Activated CD4-positive, alpha-beta memory T cell treated with anti-CD3 and anti-CD28 coated beads for 36 hours (primary cell): Measurements from ENCODE around the gene BOD1. TPM values are rescaled to one million over a fixed set of nuclear protein-coding genes. Genes with fewer than 3 reads are reported as not detected.

ENCODE experiments used
- CTCF ChIA-PET: fragments of 350-600 bp; sonication (Branson Sonifier 250); formaldehyde crosslinking; loops from one replicate; lab custom pipeline; 2021; ENCODE audit warnings: antibody characterized with exemption, inconsistent platforms; lab: Charles Lee
- POLR2A ChIA-PET: fragments of 350-600 bp; sonication (Branson Sonifier 250); formaldehyde crosslinking; loops from one replicate; lab custom pipeline; 2021; ENCODE audit warnings: antibody characterized with exemption; lab: Charles Lee
- DNase-seq: peaks from one replicate; pipeline ENCODE4 v3.0.0-alpha.2; 2020
- H3K27ac Mint-ChIP-seq: one replicate; pipeline ENCODE4 v1.8.0; 2021; ENCODE audit warnings: mixed read lengths
- H3K27me3 Mint-ChIP-seq: one replicate; pipeline ENCODE4 v1.8.0; 2021; ENCODE audit warnings: mixed read lengths
- H3K36me3 Mint-ChIP-seq: one replicate; pipeline ENCODE4 v1.8.0; 2021; ENCODE audit warnings: mixed read lengths
- H3K4me1 Mint-ChIP-seq: one replicate; pipeline ENCODE4 v1.8.0; 2021; ENCODE audit warnings: low read depth, mixed read lengths
- H3K4me3 Mint-ChIP-seq: one replicate; pipeline ENCODE4 v1.8.0; 2021; ENCODE audit warnings: mild to moderate bottlenecking, mixed read lengths
- H3K9me3 Mint-ChIP-seq: one replicate; pipeline ENCODE4 v1.8.0; 2021; ENCODE audit warnings: mixed read lengths
- intact Hi-C: fragments of 100-400 bp; cut with micrococcal nuclease; formaldehyde crosslinking; loops from one replicate; pipeline ENCODE4 v1.15.1; 2023
- total RNA-seq, 2 experiments: library from RNA; stranded (reverse); gene quantifications; one replicate each; pipeline ENCODE4 v1.2.3, GENCODE V29; 2021

The BOD1 gene
- total RNA-seq: 10 to 100 TPM; 23.9 to 28.6 TPM

DNA sequence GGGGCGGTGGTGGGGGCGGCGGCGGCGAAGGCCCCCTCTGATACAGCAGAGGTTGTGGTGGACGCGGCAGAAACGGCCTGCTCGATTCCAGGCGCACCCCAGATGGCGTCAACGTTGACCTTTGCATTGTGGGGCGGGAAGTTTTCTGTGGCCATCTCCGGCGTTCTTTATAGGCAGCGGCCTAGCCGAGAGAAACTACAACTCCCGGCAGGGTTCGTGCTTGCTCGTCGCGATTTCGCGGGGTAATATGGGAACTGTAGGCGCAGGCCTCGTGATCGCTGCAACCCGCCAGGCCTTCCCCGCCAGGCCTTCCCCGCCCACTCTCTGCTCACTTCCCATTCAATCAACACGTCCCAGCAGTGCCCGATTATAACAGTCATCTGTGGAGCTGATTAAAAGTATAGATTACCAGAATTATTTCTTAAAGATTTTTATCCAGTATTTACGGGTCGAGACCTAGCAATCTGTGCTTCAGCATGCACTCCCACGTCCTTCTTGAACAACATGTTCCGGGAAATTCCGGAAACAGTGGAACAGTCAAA is at the start of gene BOD1:
Gene BOD1 (minus strand): TSS at position 74 of the 542 bp plus-strand sequence. CDS start 214 bp downstream, outside the sequence.
- ChIA-PET POLR2A (interaction anchor here (1.1 to 1.6 kb wide), 5 partner anchors 20 to 356 kb away, joined by 3 to 15 read pairs (median 4); partner anchors contain the start of gene CPEB4), CTCF (interaction anchor here (0.7 to 8.3 kb wide), 21 partner anchors 11 to 846 kb away, joined by 3 to 115 read pairs (median 6); partner anchors contain the start of genes CPEB4 and DUSP1)
- intact Hi-C loops: loop anchor here (1.0 to 10.0 kb wide), 8 partner anchors 172 to 1901 kb away; partner anchors contain the start of genes BNIP1, CPEB4, CREBRF and STK10
- peak; percentile 98 for DNase-seq
- Mint-ChIP-seq H3K27ac (peak within 1 kb of the TSS; percentile 90), H3K9me3 (no peaks in the 10 kb centered on the region), H3K27me3 (no peaks in the 10 kb centered on the region), H3K36me3 (peaks cover 14% of the 10 kb centered on the region), H3K4me3 (peak within 1 kb of the TSS; percentile 95), H3K4me1 (peaks cover 45% of the 10 kb centered on the region)

DNA sequence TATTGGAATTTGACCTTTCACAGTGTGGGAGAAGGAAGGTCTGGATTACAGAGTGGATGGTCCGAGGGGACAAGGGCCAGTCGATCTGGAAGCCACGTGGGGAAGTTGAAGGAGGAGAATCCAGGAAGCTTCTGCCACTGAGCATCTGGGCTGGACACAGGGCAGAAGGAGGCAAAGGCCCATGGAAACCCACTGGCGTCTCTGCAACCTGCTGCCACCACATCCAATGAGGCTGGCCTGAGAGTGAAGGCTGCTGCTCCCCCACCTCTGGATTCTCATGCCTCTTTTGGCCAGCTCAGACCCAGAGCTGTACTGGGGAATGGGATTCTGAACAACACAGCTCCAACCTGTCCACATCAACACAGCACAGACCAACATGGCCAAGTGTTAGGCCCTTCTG is 48.9 kb upstream of the BOD1 start:
- DNase-seq: no peak
- no peaks in the 10 kb centered on the region for H3K9me3 Mint-ChIP-seq
- no peaks in the 10 kb centered on the region for H3K4me1 Mint-ChIP-seq
- H3K27ac Mint-ChIP-seq: no peak overlapping the region
- no peak overlapping the region for H3K4me3 Mint-ChIP-seq
- POLR2A ChIA-PET: no interaction called here
- no peaks in the 10 kb centered on the region for H3K36me3 Mint-ChIP-seq
- CTCF ChIA-PET: no interaction called here
- H3K27me3 Mint-ChIP-seq: peaks cover 1% of the 10 kb centered on the region
- intact Hi-C loops: no loop called here

DNA sequence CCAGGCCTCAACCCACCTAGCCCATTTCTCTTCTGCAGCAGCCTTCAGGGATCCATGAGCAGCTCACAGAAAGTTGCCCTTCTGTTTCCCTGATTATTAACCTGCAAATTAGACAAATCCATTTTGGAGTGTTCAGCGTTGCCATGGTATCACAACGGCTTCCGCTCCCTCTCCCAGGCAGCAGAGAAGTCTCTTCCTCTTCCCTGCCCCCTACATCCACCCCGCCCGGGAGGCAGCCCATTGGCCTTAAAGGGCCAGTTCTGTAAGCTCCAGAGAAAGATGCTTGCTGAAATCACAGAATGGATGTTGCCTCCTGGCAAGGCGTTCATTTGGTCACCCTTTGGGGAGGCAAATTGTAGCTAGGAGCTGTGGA is 47.7 kb upstream of the BOD1 start:
- H3K36me3 Mint-ChIP-seq: no peaks in the 10 kb centered on the region
- peaks cover 2% of the 10 kb centered on the region for H3K27me3 Mint-ChIP-seq
- POLR2A ChIA-PET: no interaction called here
- intact Hi-C loops: no loop called here
- H3K9me3 Mint-ChIP-seq: peaks cover 6% of the 10 kb centered on the region
- no peak for DNase-seq
- no peaks in the 10 kb centered on the region for H3K4me1 Mint-ChIP-seq
- H3K27ac Mint-ChIP-seq: no peak overlapping the region
- CTCF ChIA-PET: interaction anchor here (1.1 kb wide), 1 partner anchor 55 kb away, joined by 3 read pairs; no protein-coding TSS in a partner anchor
- no peak overlapping the region for H3K4me3 Mint-ChIP-seq

DNA sequence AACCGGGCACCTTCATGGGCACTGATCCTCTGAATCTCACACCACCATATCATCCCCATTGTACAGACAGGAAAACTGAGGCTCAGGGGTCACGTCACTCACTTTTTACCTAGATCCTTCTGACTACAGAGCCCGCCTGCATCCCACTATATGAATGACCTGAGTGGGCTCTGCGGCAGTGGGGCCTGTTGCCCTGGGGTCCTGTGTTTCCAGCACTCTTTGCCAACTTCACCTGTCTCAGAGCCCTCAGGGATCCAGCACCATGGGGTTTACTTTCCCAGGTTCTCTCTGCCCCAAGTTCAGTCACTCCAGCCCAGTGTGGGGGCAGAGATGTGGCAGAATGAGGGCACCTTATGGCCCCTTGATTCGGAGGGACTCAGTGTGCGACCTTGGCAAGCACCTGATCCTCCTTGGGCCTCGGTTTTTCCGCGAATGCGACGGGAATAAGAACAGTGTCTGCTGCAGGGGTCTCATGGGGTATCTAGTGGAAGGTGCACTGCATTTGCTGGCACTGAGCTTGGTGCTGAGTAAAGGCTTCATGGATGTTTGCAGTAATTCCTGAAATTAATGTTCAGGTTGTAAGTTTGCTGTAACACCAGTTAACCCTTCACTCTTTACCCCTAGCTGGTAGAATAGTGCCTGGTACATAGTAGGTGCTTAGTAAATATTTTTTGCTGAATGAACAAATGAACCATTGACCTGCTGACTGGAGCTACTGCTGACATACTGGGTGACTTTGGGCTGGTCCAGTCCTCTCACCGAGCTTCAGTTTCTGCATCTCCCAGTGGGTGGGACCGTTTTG is 47.1 kb upstream of the BOD1 start:
- no peak overlapping the region for H3K4me3 Mint-ChIP-seq
- H3K27ac Mint-ChIP-seq: no peak overlapping the region
- intact Hi-C loops: no loop called here
- no peaks in the 10 kb centered on the region for H3K4me1 Mint-ChIP-seq
- peaks cover 6% of the 10 kb centered on the region for H3K9me3 Mint-ChIP-seq
- ChIA-PET CTCF (interaction anchor here (1.1 to 1.2 kb wide), 2 partner anchors 47 to 56 kb away, joined by 3 read pairs; partner anchors contain the start of gene BOD1), POLR2A (no interaction called here)
- DNase-seq: no peak
- H3K36me3 Mint-ChIP-seq: no peaks in the 10 kb centered on the region
- H3K27me3 Mint-ChIP-seq: peaks cover 2% of the 10 kb centered on the region

DNA sequence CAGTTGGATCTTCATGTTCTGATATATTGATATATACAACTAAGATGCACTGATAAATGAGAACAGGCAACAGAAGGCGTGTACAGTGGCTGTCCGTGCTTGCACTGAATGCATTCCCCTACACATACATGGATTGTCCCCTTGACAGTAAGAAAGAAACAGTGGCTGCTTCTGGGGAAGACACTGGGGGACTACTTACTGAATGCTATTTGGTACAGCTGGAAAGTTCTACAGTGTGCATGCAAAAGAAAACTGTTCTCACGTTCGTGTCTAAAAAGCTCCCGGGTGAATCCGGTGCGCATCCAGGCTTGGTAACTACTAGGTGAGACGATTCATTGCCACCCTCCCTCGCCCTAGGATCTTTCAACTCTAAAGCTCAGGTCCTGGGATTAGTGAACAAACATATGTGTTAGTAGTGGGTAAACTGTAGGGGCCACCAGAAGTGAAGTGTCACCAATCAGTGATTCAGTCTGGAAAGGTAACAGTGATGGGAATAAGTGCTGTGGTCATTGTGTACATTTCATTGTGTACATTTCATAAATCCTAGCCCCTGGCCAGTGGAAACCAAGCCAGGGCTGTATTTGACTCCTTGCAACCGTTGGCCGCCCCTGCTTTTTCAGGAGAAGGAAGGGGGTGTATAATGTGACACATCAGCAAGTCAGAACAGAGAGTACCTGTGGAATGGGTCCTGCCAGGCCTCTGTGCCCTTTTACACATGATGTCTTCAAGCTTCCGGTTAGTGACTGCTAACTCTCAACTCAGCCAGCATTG is 46.3 kb upstream of the BOD1 start:
- no peak overlapping the region for H3K4me3 Mint-ChIP-seq
- intact Hi-C loops: no loop called here
- POLR2A ChIA-PET: no interaction called here
- H3K9me3 Mint-ChIP-seq: peaks cover 6% of the 10 kb centered on the region
- no peaks in the 10 kb centered on the region for H3K36me3 Mint-ChIP-seq
- H3K4me1 Mint-ChIP-seq: no peaks in the 10 kb centered on the region
- H3K27me3 Mint-ChIP-seq: peaks cover 2% of the 10 kb centered on the region
- no peak for DNase-seq
- CTCF ChIA-PET: interaction anchor here (1.2 kb wide), 1 partner anchor 47 kb away, joined by 3 read pairs; the partner anchor contains the start of gene BOD1
- H3K27ac Mint-ChIP-seq: no peak overlapping the region

DNA sequence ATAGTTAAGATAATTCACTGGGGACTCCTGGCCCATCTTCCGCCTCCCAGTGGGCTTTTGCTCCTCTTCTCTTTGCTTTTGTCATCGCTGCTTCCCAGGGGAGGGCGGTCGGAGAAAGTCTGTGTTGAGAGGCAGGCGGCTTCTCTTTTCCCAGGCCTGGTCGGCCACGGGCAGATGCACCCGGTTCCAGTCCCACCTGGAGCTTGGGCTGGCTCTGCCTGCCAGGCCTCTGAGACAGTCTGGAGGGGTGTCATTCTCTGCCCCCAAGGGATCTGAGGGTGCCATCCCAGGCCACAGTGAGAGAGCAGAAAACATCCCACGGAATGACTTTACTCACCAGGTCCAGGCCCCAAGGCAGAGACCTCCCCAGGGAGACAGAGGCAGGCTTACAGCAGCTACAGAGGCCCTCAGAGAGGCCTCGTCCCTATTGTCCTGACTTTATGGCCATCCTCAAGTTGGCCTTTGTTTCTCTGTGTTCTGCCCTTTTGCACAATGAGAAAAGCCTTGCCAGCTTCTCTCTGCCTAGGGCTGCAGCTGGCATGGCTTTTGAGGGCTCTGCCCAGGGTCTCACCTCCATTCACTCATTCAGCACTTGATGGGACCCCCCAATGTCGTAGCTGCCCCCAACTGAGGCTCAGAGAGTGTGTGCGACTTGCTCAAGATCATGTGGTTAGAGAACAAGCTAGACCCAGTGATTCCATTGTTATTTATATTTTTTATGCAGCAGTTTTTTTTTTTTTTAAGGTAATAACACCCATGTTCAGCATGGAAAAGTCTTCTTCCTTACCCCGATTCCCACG is 44.2 kb upstream of the BOD1 start:
- ChIA-PET CTCF (no interaction called here), POLR2A (interaction anchor here (0.6 kb wide), 1 partner anchor 314 kb away, joined by 3 read pairs; no protein-coding TSS in a partner anchor)
- no peak overlapping the region for H3K4me3 Mint-ChIP-seq
- DNase-seq: no peak
- H3K4me1 Mint-ChIP-seq: no peaks in the 10 kb centered on the region
- H3K9me3 Mint-ChIP-seq: peaks cover 6% of the 10 kb centered on the region
- H3K36me3 Mint-ChIP-seq: no peaks in the 10 kb centered on the region
- intact Hi-C loops: no loop called here
- H3K27me3 Mint-ChIP-seq: peaks cover 5% of the 10 kb centered on the region
- H3K27ac Mint-ChIP-seq: no peak overlapping the region

DNA sequence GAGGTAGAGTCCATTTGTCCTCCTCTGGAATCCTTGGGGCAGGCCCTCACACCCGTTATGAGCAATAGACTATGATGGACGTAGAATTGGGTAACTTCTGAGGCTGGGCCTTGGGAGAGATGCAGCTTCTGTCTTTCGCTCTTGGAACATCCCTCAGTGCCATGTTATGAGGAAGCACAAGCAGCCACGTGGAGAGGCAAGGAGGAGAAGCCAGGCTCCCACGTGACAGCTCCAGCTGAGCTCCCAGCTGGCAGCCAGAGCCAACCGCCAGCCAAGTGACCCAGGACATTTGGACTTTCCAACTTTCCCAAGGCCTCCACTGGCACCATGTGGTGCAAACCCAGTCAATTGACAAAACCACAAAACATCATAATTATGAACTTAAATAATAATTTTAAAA is 43.0 kb upstream of the BOD1 start:
- CTCF ChIA-PET: no interaction called here
- intact Hi-C loops: no loop called here
- Mint-ChIP-seq H3K36me3 (no peaks in the 10 kb centered on the region), H3K4me1 (no peaks in the 10 kb centered on the region), H3K9me3 (peaks cover 6% of the 10 kb centered on the region), H3K27ac (no peak overlapping the region), H3K4me3 (no peak overlapping the region), H3K27me3 (peaks cover 8% of the 10 kb centered on the region)
- POLR2A ChIA-PET: no interaction called here
- no peak for DNase-seq

DNA sequence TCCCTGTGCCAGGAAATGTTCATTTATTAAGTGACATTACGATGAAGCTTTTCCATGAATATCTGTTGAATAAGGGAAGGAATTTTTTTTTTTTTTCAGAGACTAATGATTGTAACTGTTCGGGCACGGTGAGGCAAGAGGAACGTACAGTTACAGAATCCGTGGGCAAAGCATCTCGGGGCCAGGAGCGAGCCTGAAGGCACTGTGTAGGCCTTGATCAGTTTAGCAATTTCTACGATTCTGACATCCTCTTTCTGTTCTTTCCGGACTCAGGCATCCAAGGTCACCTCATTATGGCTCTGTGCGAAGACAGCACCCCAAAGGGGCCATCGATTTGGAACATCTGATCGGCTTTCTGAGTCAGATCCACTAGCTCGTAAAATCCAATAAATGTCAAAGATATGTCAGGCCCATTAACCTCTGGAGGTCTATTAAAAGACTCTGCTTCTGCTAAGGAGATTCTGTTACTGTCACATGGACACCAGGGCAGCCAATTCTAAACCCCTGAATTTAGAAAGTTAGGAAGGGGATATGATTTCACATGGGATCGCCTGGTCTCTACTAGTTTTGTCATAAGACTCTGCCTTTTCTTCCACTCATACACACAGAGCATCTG is 41.4 kb upstream of the BOD1 start:
- Mint-ChIP-seq H3K36me3 (no peaks in the 10 kb centered on the region), H3K9me3 (peaks cover 7% of the 10 kb centered on the region), H3K27me3 (peaks cover 11% of the 10 kb centered on the region), H3K4me1 (no peaks in the 10 kb centered on the region), H3K27ac (no peak overlapping the region), H3K4me3 (no peak overlapping the region)
- no peak for DNase-seq
- POLR2A ChIA-PET: no interaction called here
- intact Hi-C loops: no loop called here
- CTCF ChIA-PET: no interaction called here

DNA sequence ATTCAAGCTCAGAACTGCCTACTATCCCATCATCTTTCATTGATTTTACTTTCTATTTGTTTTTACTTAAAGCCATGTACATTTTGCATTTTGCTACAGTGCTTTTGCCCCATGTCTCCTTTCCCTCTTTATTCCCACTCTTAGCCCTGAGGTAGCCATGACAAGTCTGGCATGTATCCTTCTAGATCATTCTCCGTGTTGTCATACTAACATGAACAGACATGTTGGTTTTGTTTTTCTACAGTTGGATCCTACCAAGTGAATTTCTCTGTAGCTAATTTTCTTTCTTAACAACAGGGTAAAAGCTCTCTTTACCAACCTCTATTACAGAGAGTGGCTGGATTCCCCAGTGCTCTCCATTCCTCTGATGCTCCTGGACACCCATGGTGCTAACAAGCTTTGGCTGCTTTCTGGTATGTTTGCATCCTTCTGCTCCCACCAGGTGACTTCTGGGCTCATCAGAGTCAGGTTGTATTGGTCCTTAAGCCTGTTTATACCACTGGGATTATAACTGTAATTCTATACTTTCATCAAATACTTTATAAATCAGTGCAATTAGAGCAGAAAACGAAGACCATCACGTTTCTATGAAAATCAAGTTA is 38.8 kb upstream of the BOD1 start:
- Mint-ChIP-seq H3K4me1 (no peaks in the 10 kb centered on the region), H3K36me3 (no peaks in the 10 kb centered on the region), H3K27ac (no peak overlapping the region), H3K27me3 (peaks cover 25% of the 10 kb centered on the region), H3K9me3 (peaks cover 11% of the 10 kb centered on the region), H3K4me3 (no peak overlapping the region)
- intact Hi-C loops: no loop called here
- ChIA-PET POLR2A (no interaction called here), CTCF (no interaction called here)
- DNase-seq: no peak

DNA sequence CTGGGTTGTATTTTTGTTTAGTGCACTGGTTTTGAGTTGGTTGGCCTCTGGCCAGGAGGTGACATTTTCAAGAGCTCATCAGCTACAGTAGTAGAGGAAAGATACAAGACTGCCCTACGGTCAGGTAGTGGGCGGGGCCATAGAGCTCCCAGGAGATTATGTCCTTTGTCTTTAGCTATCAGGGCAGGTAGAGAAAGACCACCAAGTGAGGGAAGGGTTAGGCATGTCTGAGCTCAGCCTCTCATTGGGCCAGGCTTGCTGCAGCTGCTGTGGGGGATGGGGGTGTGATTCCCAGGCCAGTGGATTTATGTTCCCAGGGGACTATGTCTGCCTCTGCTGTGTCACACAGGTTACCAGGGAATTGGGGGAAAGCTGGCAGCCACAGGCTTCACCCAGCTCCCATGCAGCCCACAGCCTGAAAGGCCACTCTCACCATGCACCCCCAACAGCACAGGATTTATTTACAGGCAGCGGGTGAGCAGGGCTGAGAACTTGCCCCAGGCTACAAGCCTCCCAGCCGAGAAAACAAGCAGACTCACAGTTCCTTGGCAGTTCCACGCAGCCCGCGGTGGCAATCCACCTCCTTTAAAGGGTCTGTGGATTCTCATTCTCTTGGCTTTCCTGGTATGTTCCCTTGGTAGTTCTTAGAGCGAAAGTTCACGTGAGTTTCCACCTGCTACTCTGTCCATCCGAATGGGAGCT is 37.5 kb upstream of the BOD1 start:
- ChIA-PET CTCF (interaction anchor here (1.1 kb wide), 1 partner anchor 319 kb away, joined by 3 read pairs; no protein-coding TSS in a partner anchor), POLR2A (no interaction called here)
- no peak for DNase-seq
- Mint-ChIP-seq H3K27me3 (peaks cover 28% of the 10 kb centered on the region), H3K4me1 (no peaks in the 10 kb centered on the region), H3K36me3 (no peaks in the 10 kb centered on the region), H3K27ac (no peak overlapping the region), H3K4me3 (no peak overlapping the region), H3K9me3 (peaks cover 5% of the 10 kb centered on the region)
- intact Hi-C loops: no loop called here
